Fibroblast of skin of scalp (primary cell): ENCODE measurements around the gene PPP2R3B.
A peak's percentile ranks its signal among the peaks of the same experiment; 100 is the strongest.
"Not testable (repeated sequence)": the region's sequence is repeated elsewhere in the genome, so short reads cannot be mapped to it uniquely, and the experiment has no call there.

Source experiments
- DNase-seq: peaks from one replicate; pipeline ENCODE4 v3.0.0-alpha.2; 2013

The PPP2R3B gene

GRCh38 chrX:318068-318738, 68.5 kb downstream of the PPP2R3B start:
- peak; percentile 99 for DNase-seq

DNA sequence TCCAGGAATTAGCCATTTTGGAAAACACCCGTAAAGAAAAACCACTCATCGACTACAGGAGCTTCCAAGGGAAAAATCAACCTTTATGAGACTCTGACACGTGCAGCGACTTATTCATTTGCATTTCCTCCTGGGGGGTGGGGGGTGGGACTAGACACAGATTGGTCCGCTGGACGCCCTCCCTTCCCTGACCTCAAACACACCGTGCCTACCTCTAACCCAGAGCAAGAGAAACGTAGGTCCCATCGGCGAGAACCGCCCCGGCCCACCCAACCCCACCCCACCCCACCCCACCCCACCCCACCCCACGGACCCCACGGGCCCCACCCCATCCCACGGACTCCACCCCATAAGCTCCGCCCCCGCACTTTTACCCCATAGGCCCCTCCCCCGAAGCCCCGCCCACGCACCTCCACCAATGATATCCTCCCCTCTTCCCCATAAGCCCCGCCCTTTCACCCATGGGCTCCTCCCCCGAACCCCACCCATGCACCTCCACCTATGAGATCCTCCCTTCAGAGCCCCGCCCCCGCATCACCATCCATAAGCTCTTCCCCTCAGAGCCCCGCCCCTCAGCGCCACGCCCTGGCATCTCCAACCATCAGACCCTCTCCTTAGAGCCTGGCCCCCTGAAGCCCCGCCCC, 69.2 kb downstream of the PPP2R3B start:
- no peak for DNase-seq

- no peak for DNase-seq
Observed at GRCh38 chrX:316351-317325, 70.1 kb downstream of the PPP2R3B start.

GRCh38 chrX:314781-315595, 71.7 kb downstream of the PPP2R3B start:
- DNase-seq: no peak

DNA sequence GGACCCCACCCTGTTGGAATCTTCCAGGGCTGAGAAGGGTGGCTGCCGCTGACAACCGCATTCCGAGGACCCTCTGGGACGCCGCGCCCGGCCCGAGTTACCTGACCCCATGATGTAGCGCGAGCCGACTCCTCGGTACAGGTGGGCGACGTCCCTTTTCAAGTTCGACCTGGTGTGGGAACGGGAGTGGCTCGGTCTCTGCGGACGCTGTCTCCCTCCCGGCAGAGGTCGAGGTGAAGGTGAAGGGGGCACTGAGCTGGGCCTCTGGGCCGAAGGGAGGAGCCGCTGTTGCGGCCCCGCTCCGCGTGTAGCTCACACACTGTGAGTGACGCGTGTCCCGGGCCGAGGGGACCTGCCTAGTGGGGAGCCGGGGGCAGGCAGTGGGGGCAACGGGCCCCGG, 72.7 kb downstream of the PPP2R3B start:
- no peak for DNase-seq

GRCh38 chrX:313546-313945, 73.2 kb downstream of the PPP2R3B start:
- DNase-seq: no peak

DNA sequence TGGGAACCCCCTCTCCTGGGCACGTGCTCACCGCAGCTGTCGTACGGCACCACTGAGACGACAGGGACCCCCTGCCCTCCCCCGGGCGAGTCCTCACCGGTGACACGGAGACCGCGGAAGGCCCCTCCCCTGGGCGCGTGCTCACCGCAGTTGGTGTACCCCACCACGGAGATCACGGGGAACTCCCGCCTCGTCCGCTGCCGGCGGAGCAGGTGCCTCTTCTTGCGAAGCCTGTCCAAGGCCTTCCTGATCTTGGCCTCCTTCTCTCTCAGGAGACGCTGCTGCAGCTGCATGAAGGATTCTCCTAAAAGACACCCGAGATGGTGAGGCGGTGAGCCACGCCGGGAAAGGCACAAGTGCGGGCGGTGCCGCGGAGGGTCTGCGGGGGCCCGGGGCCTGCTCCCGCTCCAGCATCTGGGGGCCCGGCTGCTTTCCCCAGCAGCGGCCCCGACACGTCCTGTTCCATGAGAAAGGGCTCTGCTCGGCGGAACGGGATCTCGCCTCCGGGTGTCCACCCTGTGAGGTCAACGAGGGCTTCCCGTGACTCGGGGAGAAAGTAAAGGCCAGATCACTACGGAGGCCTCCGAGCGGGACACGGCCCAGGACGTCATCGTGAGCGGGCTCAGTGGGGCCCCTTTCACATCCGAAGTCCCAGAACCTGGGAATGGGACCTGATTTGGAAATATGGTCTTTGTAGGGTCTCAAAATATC, 73.9 kb downstream of the PPP2R3B start:
- no peak for DNase-seq

DNA sequence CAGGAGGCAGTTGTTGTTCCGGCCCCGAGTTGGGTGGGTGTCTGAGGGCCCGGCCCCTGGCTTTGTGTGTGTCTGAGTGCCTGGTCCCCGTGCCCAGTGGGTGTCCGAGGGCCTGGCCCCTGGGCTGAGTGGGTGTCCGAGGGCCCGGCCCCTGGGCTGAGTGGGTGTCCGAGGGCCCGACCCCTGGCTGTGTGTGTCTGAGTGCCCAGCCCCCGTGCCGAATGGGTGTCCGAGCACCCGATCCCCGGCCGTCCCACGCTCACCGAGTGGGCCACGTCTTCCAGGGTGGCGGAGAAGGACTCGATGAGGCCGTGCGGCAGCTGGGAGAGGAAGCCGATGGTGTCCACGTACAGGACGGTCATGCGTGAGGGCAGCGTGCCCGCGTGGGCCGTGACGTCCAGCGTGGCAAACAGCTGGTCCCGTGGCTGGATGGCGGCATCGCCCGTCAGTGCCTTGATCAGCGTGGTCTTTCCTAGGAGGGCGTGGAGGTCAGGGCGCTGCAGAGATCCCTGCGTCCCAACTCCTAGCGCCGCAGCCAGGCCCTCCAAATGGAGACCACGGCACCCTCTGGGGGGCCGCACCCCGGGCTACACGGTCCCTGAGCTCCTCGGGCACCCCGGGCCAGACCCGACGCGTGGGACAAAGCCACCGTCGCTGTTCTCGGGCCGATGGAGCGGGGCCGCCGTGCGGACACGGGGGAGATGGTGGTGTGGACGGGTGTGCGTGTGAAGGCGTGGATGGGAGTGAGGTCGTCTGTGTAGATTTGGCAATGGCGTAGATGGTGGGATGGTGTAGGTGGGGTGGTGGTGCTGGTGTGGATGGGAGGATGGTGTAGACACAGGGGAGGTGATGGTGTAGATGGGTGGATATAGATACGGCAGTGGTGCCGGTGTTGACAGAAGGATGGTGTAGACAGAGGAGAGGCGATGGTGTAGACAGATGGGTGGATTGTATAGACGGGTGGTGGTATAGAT, 75.3 kb downstream of the PPP2R3B start:
- no peak for DNase-seq

DNA sequence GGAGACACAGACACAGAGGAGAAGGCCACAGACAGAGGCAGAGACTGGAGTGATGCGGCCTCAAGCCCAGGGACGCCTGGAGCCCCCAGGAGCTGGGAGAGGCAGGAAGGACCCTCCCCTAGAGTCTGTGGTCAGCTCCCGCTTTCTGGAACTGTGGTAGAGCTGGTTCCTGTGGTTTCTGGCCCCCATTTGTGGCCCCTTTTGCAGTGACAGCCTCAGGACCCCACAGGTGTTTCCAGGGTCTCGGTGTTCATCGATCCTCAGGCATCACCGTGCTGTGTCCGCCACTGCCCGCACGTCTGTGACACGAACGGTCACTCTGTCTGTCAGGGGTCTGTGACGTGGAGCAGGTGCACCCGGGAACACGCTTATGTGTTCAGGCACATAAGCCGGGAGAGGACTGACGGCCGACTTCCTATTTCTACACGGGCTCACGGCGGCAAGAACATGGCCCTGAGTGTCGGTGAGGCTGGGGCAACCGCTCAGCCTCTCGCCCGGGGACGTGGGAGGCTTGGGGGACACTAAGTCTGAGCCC, 76.0 kb downstream of the PPP2R3B start:
- no peak for DNase-seq

DNA sequence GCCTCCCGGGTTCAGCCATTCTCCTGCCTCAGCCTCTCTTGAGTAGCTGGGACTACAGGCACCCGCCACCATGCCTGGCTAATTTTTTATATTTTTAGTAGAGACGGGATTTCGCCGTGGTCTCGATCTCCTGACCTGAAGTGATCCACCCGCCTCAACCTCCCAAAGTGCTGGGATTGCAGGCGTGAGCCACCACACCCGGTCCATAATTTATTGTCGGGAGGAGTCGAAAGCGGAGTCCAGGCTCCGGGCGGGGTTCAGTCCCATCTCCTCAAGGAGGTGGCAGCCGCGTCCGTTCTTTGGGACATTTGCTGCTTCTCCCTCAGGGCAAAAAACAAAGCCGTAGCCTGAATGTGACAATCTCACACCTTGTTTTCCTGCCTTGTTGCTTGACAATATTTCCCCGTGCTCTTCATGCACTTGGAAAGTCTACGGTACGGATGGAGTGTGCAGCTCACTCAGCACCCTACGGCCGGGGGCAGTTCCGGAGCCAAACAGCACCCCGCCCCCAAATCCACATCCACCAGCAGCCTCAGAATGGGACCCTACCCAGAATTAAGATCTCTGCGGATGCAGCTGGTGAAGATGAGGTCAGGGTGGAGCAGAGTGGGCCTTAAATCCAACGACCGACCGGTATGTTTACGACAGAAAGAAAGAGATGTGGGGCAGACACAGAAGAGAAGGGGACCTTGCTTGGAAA, 77.7 kb downstream of the PPP2R3B start:
- no peak for DNase-seq

DNA sequence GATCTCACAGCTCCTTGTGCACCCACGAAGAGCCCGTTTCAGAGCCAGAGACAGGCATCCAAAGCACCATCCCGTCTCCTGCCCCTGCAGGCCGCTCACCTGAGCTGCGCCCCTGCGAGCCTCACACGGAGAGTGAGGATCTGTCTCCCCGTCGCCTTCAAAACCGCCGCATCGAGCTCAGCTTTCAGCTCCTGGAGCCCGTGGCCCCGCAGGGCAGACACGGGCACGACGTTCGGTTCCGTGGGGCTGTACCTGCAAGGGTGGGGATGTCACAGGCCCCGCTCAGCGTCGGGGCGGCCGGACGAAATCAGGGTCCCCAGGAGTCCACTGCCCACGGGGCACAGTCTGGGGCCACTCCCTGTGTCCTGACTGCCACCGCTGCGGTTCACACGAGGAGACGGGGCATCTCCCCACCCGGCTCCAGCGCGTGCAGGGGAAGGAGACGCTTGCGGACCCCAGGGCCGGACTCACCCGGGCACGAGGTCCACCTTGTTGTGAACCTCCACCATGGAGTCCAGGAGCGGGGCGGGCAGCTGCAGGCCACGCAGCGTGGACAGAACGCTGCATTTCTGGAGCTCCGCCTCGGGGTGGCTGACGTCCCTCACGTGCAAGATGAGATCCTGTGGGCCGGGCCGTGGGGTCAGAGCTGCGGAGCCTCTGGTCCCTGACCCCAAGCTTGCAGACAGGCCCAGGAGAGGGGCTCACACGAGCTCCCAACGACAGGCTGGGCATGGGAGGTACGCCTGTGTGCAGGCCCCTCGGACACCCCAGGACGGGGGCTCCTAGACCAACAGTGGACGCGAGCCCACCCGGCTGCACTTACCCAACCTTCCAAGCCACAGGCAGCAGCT, 79.2 kb downstream of the PPP2R3B start:
- DNase-seq: no peak

DNA sequence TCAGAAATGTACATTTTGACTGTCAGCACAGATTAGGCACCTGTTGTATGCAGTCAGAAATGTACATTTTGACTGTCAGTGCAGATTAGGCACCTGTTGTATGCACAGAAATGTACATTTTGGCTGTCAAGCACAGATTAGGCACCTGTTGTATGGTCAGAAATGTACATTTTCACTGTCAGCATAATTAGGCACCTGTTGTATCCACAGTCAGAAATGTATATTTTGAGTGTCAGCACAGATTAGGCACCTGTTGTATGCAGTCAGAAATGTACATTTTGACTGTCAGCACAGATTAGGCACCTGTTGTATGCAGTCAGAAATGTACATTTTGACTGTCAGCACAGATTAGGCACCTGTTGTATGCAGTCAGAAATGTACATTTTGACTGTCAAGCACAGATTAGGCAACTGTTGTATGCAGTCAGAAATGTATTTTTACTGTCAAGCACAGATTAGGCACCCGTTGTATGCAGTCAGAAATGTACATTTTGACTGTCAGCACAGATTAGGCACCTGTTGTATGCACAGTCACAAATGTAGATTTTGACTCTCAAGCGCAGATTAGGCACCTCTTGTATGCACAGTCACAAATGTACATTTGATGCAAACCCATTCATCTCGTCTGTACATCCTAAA, 80.0 kb downstream of the PPP2R3B start:
- DNase-seq: not testable (repeated sequence)

DNA sequence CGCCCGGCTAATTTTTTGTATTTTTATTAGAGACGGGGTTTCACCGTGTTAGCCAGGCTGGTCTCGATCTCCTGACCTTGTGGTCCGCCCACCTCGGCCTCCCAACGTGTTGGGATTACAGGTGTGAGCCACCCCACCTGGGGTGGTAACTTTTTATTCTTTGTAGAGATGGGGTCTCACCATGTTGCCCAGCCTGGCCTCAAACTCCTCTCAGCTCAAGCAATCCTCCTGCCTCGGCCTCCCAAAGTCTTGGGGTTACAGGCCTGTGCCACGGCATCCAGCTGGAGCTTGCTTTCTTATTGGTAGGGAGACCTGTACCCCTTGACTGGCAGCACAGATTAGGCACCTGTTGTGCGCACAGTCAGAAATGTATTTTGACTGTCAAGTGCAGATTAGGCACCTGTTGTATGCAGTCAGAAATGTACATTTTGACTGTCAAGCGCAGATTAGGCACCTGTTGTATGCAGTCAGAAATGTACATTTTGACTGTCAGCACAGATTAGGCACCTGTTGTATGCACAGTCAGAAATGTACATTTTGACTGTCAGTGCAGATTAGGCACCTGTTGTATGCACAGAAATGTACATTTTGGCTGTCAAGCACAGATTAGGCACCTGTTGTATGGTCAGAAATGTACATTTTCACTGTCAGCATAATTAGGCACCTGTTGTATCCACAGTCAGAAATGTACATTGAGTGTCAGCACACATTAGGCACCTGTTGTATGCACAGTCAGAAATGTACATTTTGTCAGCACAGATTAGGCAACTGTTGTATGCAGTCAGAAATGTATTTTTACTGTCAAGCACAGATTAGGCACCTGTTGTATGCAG, 80.7 kb downstream of the PPP2R3B start:
- not testable (repeated sequence) for DNase-seq

DNA sequence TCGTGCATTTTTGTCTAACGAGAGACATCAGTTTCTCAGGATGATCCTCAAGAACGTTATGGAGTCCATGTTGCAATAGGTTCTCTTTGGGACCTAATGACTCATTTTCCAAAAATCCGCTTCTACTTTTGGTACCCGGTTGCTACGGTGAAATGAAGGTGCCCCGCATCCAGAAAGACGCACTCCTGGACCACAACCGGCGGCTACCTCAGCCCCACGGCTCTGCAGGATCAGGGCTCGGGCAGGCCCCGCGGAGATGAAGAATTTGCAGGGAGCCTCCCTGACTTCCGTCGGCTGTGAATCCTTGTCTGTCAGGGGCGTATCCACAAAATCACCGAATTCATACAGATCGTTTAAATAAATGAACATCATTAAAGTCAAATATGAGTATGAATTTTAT, 83.7 kb downstream of the PPP2R3B start:
- no peak for DNase-seq

DNA sequence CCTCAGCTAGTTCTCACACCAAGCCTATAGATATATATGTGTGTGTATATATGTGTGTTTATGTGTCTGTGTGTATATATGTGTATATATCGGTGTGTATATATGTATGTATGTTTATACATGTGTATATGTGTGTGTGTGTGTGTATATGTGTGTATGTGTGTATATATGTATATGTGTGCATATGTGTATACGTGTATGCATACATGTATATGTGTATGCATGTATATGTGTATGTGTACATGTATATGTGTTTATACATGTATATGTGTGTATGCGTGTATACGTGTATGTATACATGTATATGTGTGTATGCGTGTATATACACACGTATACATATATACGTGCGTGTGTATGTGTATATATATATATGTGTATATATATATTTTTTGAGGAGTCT, 86.4 kb downstream of the PPP2R3B start:
- DNase-seq: no peak

DNA sequence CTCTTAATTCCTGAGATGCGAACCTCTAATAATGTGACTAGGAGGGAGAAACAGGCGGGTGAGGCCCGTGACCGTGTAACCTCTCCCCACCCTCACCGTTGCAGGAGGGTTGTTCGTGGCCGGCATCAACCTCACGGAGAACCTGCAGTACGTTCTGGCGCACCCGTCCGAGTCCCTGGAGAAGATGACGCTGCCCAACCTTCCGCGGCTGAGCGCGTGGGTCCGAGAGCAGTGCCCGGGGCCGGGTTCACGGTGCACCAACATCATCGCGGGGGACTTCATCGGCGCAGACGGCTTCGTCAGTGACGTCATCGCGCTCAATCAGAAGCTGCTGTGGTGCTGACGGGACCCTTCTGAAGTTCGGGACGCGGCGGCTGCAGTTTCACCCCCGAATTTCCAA, 87.7 kb downstream of the PPP2R3B start:
- no peak for DNase-seq

DNA sequence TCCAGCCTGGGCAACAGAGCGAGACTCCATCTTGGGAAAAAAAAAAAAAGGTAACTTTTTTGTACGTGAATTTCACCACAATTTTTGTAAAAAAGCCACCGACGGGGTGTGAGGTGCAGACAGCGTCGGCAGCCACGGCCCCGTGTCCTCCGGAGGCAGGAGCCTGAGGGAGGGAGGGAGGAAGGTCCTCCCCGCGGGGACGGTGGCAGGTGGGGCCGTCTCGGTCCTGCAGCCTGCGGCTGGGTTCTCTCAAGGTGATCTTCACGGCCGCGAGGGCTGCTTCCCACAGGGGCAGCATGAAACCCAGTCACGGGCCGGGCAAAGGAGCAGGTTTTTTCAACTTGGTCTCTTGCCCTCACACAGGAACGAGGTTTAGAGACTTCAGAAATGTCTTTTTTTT, 91.6 kb downstream of the PPP2R3B start:
- DNase-seq: no peak
